DMS79 (cell line): ENCODE results near the gene GFRAL.
"Not testable (repeated sequence)": the region's sequence is repeated elsewhere in the genome, so short reads cannot be mapped to it uniquely, and the experiment has no call there.

Source experiments
- DNase-seq: peaks from one replicate; lab custom pipeline; 2025; lab: John Stamatoyannopoulos, UW

The GFRAL gene, protein sequence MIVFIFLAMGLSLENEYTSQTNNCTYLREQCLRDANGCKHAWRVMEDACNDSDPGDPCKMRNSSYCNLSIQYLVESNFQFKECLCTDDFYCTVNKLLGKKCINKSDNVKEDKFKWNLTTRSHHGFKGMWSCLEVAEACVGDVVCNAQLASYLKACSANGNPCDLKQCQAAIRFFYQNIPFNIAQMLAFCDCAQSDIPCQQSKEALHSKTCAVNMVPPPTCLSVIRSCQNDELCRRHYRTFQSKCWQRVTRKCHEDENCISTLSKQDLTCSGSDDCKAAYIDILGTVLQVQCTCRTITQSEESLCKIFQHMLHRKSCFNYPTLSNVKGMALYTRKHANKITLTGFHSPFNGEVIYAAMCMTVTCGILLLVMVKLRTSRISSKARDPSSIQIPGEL

GRCh38 chr6:55327169-55327568 is at the start of gene GFRAL:
GFRAL (plus strand) TSS chr6:55327469; CDS start chr6:55327555, 86 bp downstream.
- DNase-seq = no peak

- no peak for DNase-seq
Observed at GRCh38 chr6:55277646-55278045, 49.6 kb upstream of the GFRAL start.

DNA sequence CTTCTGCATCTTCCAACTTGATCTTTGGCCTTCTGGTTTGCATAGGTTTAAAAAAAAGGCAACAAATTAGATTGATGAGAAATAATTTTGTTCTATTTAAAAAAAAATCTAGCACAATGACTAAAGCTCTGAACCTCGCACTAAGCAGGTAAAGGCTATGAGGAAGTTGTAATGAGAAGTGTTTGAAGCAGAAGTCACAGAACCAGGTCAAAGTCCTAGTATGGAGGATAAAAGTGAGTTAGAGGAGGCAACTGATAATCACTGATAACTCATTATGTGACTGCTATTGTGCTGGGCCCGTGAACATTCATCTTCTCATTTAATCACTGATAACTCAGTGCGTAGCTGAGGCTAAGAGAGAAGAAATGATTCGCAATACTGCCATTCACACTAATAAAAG is 46.1 kb upstream of the GFRAL start:
- DNase-seq = no peak

- DNase-seq = no peak
Observed at GRCh38 chr6:55282115-55282514, 45.2 kb upstream of the GFRAL start.

- no peak for DNase-seq
Observed at GRCh38 chr6:55286824-55287223, 40.4 kb upstream of the GFRAL start.

DNA sequence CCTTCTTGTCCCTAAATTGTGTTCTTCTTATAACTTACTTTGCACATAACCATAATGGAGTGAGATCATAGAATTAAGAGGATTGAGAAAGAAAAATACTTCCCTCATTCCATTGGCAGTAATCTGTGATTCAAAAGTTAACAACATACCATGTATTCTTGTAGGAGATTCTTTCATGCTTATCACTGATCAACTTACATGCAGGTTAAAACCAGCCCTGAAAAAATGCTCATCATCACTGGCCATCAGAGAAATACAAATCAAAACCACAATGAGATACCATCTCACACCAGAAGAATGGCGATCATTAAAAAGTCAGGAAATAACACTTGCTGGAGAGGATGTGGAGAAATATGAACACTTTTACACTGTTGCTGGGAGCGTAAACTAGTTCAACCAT is 36.5 kb upstream of the GFRAL start:
- DNase-seq = no peak

DNA sequence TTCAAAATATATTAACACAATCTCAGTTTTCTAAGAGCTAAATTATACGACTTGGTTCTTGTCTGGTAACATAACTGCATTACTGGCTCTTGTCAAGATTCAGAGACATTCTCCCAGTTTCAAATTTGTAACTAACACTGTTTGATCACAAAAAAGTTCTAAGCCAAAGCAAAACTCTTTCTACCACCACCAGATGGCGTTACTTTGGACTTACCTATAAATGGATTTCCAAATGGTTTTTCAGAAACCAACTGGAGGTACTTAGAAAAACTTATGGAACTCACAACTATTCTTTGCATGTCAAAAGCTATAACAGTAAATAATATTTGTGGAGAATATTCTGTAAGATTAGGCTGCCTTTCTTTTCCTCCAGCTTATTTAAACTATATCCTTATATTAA is 34.2 kb upstream of the GFRAL start:
- DNase-seq = no peak

- DNase-seq = not testable (repeated sequence)
Observed at GRCh38 chr6:55297214-55297613, 30.1 kb upstream of the GFRAL start.

DNA sequence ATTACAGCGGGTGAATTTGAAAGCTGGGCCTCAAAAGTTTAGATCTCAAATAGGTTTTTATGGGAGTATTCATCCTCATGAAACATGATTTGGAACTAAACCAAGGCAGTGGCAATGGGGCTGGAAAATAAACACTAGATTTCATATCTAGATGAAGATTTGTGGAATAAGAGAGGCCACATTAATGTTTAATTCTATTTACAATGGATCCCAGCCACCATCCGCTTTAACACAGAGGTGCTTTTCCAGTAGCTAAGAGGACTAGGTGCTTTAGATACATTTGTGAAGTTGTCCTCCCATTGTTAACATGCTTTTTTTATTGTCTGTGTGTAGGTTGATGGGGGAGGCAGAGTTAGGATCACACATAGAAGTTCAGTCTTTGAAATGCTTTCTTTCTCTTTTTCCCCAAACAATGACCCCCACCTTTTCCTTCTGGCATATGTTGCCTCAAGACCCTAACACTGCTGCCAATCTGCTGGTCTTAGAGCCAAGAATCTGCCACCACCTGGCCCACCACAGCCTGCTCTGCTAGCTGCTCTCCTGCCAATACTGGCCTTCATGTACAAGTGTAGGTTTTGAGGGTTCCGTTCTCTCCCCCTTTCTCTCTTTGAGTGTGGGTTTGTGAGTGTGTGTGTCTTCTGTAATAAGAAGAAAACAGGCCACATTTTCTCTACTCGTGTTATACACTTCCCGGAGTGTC is 27.8 kb upstream of the GFRAL start:
- DNase-seq = peak; percentile 57

DNA sequence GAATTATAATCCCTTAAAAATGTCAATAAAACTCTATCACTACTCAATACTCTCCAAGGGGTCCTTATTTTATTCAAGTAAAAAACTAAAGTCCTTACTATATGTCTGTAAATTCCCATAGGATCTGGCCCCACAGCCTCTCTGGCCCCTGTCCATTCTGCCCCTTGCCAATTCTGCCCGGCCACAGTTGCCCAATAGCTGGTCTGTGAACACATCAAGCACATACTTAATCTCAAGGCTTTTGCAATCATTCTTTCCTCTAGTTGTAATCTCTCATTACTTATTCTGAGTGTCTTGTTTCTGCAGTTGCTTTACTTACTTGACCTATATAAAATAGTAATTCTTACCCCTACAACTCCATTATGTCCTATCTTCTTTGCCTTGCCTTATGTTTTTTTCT is 22.5 kb upstream of the GFRAL start:
- DNase-seq = no peak

DNA sequence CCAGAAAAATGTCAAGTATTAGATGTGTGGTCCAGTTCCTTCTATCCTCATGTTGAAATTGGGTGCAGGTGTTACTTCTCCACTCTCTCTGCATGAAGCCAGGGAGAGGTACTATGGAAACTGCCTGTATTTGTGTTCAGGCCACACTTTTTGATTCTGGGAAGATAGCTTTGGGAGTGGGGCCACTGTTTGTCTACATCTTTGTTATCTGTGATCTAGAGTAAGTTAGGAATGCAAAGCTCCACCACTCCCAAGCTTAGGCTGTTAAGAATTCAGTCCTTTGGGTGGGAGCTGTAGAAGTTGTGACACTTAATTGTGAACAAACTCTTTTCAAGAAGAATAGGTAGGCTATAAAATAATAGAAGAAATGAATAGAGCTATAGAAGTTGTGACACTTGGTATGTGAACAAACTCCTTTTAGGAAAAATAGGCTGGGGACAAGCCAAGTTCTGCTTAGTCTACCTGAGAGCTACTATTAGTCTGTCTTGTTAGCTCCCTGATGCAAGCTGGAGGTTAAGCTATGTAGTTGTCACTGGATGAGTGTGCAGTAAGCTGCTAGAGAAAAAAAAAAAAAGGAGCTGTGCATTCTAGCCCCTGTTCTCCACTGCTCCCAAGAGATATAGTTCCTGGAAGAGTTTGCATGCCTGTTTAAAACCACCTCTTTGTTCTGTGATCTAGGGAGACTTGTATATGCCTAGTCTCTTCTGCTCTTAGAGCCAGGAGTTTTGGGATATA is 7.1 kb upstream of the GFRAL start:
- DNase-seq = no peak

- DNase-seq = no peak
Observed at GRCh38 chr6:55320696-55321086, 6.6 kb upstream of the GFRAL start.

GRCh38 chr6:55377150-55377549 is 49.9 kb downstream of the GFRAL start:
- no peak for DNase-seq

GRCh38 chr6:55379471-55379870 is 52.2 kb downstream of the GFRAL start:
- DNase-seq = no peak

- DNase-seq = no peak
Observed at GRCh38 chr6:55379895-55380294, 52.6 kb downstream of the GFRAL start.

GRCh38 chr6:55388211-55388610 is 60.9 kb downstream of the GFRAL start:
- no peak for DNase-seq

GRCh38 chr6:55395871-55396270 is 68.6 kb downstream of the GFRAL start:
- DNase-seq = no peak

DNA sequence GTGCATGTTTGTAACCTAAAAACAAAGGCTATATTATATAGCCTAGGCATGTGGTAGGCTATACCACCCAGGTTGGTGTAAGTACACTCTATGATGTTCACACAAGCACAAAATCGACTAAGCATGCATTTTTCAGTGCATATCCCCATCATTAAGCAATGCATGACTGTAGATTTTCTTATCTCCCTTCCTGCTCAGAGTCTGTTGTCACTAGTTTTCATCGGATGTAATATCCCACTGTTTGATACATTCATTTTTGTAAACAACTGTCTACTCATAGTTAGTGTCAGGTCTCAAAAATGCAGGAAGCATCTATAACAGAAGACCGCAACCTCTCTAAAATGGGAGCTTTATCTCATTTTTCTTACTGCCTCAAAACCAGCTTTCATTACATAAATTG is 70.7 kb downstream of the GFRAL start:
- DNase-seq = no peak

- no peak for DNase-seq
Observed at GRCh38 chr6:55399351-55399750, 72.1 kb downstream of the GFRAL start.

DNA sequence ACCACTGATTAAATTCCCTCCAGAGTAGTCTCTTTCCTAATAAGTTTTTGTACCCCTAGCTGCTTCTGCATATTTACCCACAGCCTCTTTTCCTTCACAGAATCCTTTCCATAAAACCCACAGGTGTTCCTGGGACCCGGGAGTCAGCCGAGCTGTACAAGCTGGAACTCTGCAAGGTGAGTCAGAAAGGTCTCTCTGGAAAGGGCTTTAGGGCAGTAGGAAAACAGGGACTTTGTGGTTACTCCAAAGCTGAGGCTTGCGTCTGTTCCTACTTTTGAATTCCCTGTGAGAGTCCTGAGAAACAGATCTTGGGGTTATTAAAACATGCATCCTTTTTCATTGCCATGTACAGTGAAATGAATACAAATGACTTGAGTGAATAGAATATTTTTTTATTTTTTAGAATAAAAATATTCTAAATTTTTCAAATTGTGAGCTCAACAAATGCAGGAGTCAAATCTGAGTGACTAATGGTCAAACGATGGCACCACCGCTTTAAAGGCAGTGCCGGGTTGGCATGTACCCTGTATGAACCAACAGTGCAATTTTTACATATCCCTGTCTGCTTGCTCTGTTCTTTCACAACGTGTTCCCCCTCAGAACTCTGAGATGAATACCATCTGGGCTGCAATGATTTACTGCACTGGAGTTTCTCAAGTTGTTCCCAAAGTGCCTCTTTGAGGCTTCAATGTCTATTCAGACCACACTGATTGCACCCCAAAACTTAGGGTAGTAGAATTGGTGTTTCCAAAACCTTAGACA is 78.4 kb downstream of the GFRAL start:
- DNase-seq = no peak

DNA sequence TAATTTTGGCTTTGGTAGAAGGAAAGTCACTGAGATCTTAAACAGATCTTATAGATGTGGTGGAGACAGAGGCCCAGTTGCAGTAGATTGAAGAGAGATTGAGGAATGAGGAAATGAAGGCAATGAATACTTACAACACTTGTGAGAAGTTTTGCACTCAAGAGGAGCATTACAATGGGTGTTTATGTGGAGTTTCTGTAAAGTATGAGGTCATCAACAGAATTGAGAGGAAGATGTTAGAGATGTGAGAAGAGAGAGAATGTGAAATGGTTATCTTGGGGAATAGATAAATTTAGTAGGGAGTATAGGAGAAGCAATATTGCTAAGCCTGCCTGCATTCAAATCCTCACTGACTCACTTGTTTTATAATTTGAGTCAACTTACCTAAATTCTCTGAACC is 83.4 kb downstream of the GFRAL start:
- DNase-seq = no peak

- no peak for DNase-seq
Observed at GRCh38 chr6:55423933-55424332, 96.7 kb downstream of the GFRAL start.
